Panc1 (cell line): ENCODE data around the gene BAG1. TPM values are rescaled to one million over a fixed set of nuclear protein-coding genes. Genes with fewer than 3 reads are reported as not detected.

Source experiments
- ATAC-seq: fragments of 200-7000 bp; cut with Tn5 transposase; 2 replicates; pipeline ENCODE4 v1.9.1; 2020; ENCODE audit warnings: mild to moderate bottlenecking, moderate library complexity
- BruUV-seq: library from RNA; stranded (reverse); fragments of 400-500 nt; replicated peaks from 2 replicates; lab custom pipeline; 2021; lab: Mats Ljungman, UMichigan
- CTCF ChIA-PET: fragments of 300-600 bp; sonication (Branson Sonifier 250); formaldehyde crosslinking; loops from one replicate; lab custom pipeline; 2022; ENCODE audit warnings: antibody characterized with exemption; lab: Charles Lee
- POLR2A ChIA-PET: fragments of 300-600 bp; sonication (Branson Sonifier 250); formaldehyde crosslinking; loops from one replicate; lab custom pipeline; 2022; ENCODE audit warnings: antibody characterized with exemption; lab: Charles Lee
- DNase-seq: peaks from one replicate; pipeline ENCODE4 v3.0.0-alpha.2; 2010; ENCODE audit warnings: low read depth, low spot score
- H3K27ac ChIP-seq: 2 replicates; pipeline ENCODE4 v1.5.1; 2011; ENCODE audit warnings: mild to moderate bottlenecking, low read length, inconsistent platforms
- H3K27me3 ChIP-seq: fragments of 200-500 bp; sonication (Bioruptor generic); 2 replicates; pipeline ENCODE4 v1.6.0; 2014; ENCODE audit warnings: low read length, inconsistent platforms; ENCODE audit not compliant: control insufficient read depth, insufficient read depth
- H3K36me3 ChIP-seq: fragments of 200-500 bp; sonication (Bioruptor generic); 2 replicates; pipeline ENCODE4 v1.5.1; 2014; ENCODE audit warnings: inconsistent platforms, mild to moderate bottlenecking, low read length, moderate library complexity; ENCODE audit not compliant: control insufficient read depth, insufficient read depth
- H3K4me1 ChIP-seq: 2 replicates; pipeline ENCODE4 v1.5.1; 2011; ENCODE audit warnings: inconsistent platforms, mild to moderate bottlenecking, low read length, moderate library complexity; ENCODE audit not compliant: control insufficient read depth, insufficient read depth
- H3K4me3 ChIP-seq, 2 experiments: 2 replicates each; pipeline ENCODE4 v1.5.1; 2011 to 2012; ENCODE audit warnings: low read depth in 2 of 2, low read length in 2 of 2, mild to moderate bottlenecking in 2 of 2, inconsistent platforms in 1 of 2, moderate library complexity in 1 of 2
- H3K9me3 ChIP-seq: fragments of 200-500 bp; sonication (Bioruptor generic); 2 replicates; pipeline ENCODE4 v1.5.1; 2014; ENCODE audit warnings: low read depth, mild to moderate bottlenecking, inconsistent platforms, low read length, moderate library complexity; ENCODE audit not compliant: control insufficient read depth, insufficient read depth
- CTCF ChIP-seq: fragments of 450-650 bp; IDR thresholded peaks from 2 replicates; pipeline ENCODE4 v1.5.1; 2017; ENCODE audit warnings: mild to moderate bottlenecking
- SIN3A ChIP-seq: IDR thresholded peaks from 2 replicates; pipeline ENCODE4 v1.6.1; 2012; ENCODE audit warnings: low read depth, mild to moderate bottlenecking, low read length, moderate library complexity, borderline replicate concordance; ENCODE audit not compliant: insufficient read depth
- TCF7L2 ChIP-seq: IDR thresholded peaks from 2 replicates; pipeline ENCODE4 v1.6.1; 2011; ENCODE audit warnings: mild to moderate bottlenecking, low read depth, low read length, inconsistent platforms
- in situ Hi-C: cut with HindIII; loops from 2 replicates; pipeline ENCODE4 v1.10.0; 2016; ENCODE audit warnings: low sequenced_read_pairs, low pct_unique_long_range_greater_than_20kb
- intact Hi-C: fragments of 100-400 bp; cut with micrococcal nuclease; formaldehyde crosslinking; loops from one replicate; pipeline ENCODE4 v1.10.0; 2022; ENCODE audit not compliant: unreplicated experiment
- total RNA-seq: library from RNA; stranded (reverse); gene quantifications from one replicate; pipeline ENCODE4 v1.2.1, GENCODE V29; 2021; ENCODE audit not compliant: unreplicated experiment

Gene BAG1
- total RNA-seq, 1 experiment from 2014 or later: 95.8 TPM

GRCh38 chr9:33202552-33203201 is 61.8 kb downstream of the BAG1 start:
- H3K4me3 ChIP-seq: no peak overlapping the region
- BruUV-seq: no TSS peak
- H3K9me3 ChIP-seq: no peaks in the 10 kb centered on the region
- intact Hi-C loops: no loop called here
- TF ChIP-seq CTCF (no peak), SIN3A (no peak), TCF7L2 (no peak)
- POLR2A ChIA-PET: interaction anchor here (0.6 kb wide), 1 partner anchor 9 kb away, joined by 3 read pairs; no protein-coding TSS in a partner anchor
- peak; percentile 54; the same call in 1 of the 2 replicates for ATAC-seq
- no peaks in the 10 kb centered on the region for H3K4me1 ChIP-seq
- 0 out of 2 replicates have a peak, but pooled peaks cover 6% of the 10 kb centered on the region for H3K27me3 ChIP-seq
- in situ Hi-C loops: no loop called here
- CTCF ChIA-PET: no interaction called here
- no peaks in the 10 kb centered on the region for H3K36me3 ChIP-seq
- DNase-seq: no peak
- H3K27ac ChIP-seq: no peak overlapping the region

Other genes starting within 250 kb of the BAG1 start
- gene DNAJA1, start 239.4 kb downstream of the BAG1 start, total RNA-seq: 246 TPM
- 30.3 TPM for gene SMU1, start 188.0 kb downstream of the BAG1 start, total RNA-seq
- gene B4GALT1, start 97.4 kb downstream of the BAG1 start, total RNA-seq: 57.4 TPM
- not detected for gene SPINK4, start 24.5 kb downstream of the BAG1 start, total RNA-seq
- gene CHMP5, start 341 bp upstream of the BAG1 start, total RNA-seq: 74.5 TPM
- 38.1 TPM for gene NFX1, start 25.8 kb upstream of the BAG1 start, total RNA-seq
- 0.26 TPM for gene AQP7, start 137.9 kb upstream of the BAG1 start, total RNA-seq
- 1.0 TPM for gene AQP3, start 182.9 kb upstream of the BAG1 start, total RNA-seq
- 75.1 TPM for gene NOL6, start 209.2 kb upstream of the BAG1 start, total RNA-seq